H1 (cell line): ENCODE measurements around the gene KCNH8. TPM values are rescaled to one million over a fixed set of nuclear protein-coding genes. Genes with fewer than 3 reads are reported as not detected.

ENCODE experiments used
- CTCF ChIA-PET: fragments of 300-600 bp; sonication (Branson Sonifier 250); formaldehyde crosslinking; loops from one replicate; lab custom pipeline; 2021; ENCODE audit not compliant: partially characterized antibody; lab: Charles Lee
- POLR2A ChIA-PET: fragments of 300-600 bp; sonication (Branson Sonifier 250); formaldehyde crosslinking; loops from one replicate; lab custom pipeline; 2021; ENCODE audit warnings: inconsistent platforms; ENCODE audit not compliant: partially characterized antibody; lab: Charles Lee
- DNase-seq, 2 experiments: peaks; one replicate each; pipeline versions ENCODE4 v3.0.0 to v3.0.0-alpha.2; 2010 to 2022; ENCODE audit warnings: low spot score in 2 of 2, low read depth in 1 of 2, mixed read lengths in 1 of 2
- FAIRE-seq: peaks from 2 replicates; lab custom pipeline; 2011; peaks lifted over from hg19 to GRCh38; lab: Jason Lieb, UNC
- H2AFZ ChIP-seq: 2 replicates; pipeline ENCODE4 v1.8.1; 2012; ENCODE audit warnings: low read length, inconsistent platforms
- H2AK5ac ChIP-seq: 2 replicates; pipeline ENCODE4 v1.6.1; 2013; ENCODE audit warnings: low read depth, low read length
- H2BK120ac ChIP-seq: replicated peaks from 2 replicates; pipeline ENCODE3; 2013; ENCODE audit warnings: low read depth, low read length, inconsistent platforms
- H2BK12ac ChIP-seq: 2 replicates; pipeline ENCODE4 v1.6.1; 2013; ENCODE audit warnings: low read depth, low read length
- H2BK15ac ChIP-seq: 2 replicates; pipeline ENCODE4 v1.6.1; 2013; ENCODE audit warnings: low read length
- H2BK20ac ChIP-seq: 2 replicates; pipeline ENCODE4 v1.6.1; 2013; ENCODE audit warnings: low read length
- H2BK5ac ChIP-seq: 2 replicates; pipeline ENCODE4 v1.6.1; 2013; ENCODE audit warnings: low read depth, low read length
- H3K14ac ChIP-seq: 2 replicates; pipeline ENCODE4 v1.6.1; 2013; ENCODE audit warnings: inconsistent platforms; ENCODE audit not compliant: insufficient read length
- H3K18ac ChIP-seq: 2 replicates; pipeline ENCODE4 v1.6.1; 2013; ENCODE audit warnings: low read length; ENCODE audit errors: extremely low read depth
- H3K23ac ChIP-seq: 2 replicates; pipeline ENCODE4 v1.6.1; 2013; ENCODE audit warnings: inconsistent platforms; ENCODE audit not compliant: insufficient read length
- H3K23me2 ChIP-seq: 2 replicates; pipeline ENCODE4 v1.6.1; 2013; ENCODE audit warnings: low read depth, low read length
- H3K27ac ChIP-seq: 2 replicates; pipeline ENCODE4 v1.6.1; 2011; ENCODE audit warnings: low read depth, low read length, inconsistent platforms
- H3K27me3 ChIP-seq, 4 experiments: replicated peaks in 1 of 4; 1 replicate in 1 of 4; 2 replicates in 3 of 4; pipeline versions ENCODE4 v1.6.1 to v1.8.1; 2011 to 2013; ENCODE audit warnings: low read length in 3 of 4, mild to moderate bottlenecking in 3 of 4, inconsistent platforms in 2 of 4, mixed read lengths in 2 of 4, moderate library complexity in 1 of 4; ENCODE audit not compliant: control insufficient read depth in 3 of 4, insufficient read depth in 3 of 4; ENCODE audit errors: extremely low read depth in 1 of 4
- H3K36me3 ChIP-seq, 4 experiments: 2 replicates each; pipeline versions ENCODE4 v1.6.1 to v1.8.1; 2011 to 2013; ENCODE audit warnings: mild to moderate bottlenecking in 4 of 4, low read length in 3 of 4, moderate library complexity in 2 of 4, control low read depth in 1 of 4, inconsistent platforms in 1 of 4; ENCODE audit not compliant: insufficient read depth in 4 of 4, control insufficient read depth in 2 of 4
- H3K4ac ChIP-seq: replicated peaks from 2 replicates; pipeline ENCODE3; 2013; ENCODE audit warnings: low read length, low read depth, mixed read lengths, inconsistent platforms; ENCODE audit not compliant: insufficient read length
- H3K4me1 ChIP-seq, 4 experiments: replicated peaks in 1 of 4; 1 replicate in 1 of 4; 2 replicates in 3 of 4; pipeline versions ENCODE4 v1.6.1 to v1.8.1; 2011 to 2013; ENCODE audit warnings: low read length in 3 of 4, inconsistent platforms in 2 of 4, mixed read lengths in 1 of 4; ENCODE audit not compliant: insufficient read depth in 4 of 4, control insufficient read depth in 3 of 4
- H3K4me2 ChIP-seq, 2 experiments: 2 replicates each; pipeline versions ENCODE4 v1.6.1 to v1.8.1; 2011 to 2013; ENCODE audit warnings: low read depth in 2 of 2, low read length in 2 of 2, control low read depth in 1 of 2, inconsistent platforms in 1 of 2, mild to moderate bottlenecking in 1 of 2; ENCODE audit not compliant: insufficient read depth in 1 of 2
- H3K4me3 ChIP-seq, 4 experiments: fragments of 200-600, 300-600 bp in 1 of 4; sonication (generic), shearing (Covaris generic), sonication (Bioruptor Twin) in 1 of 4; 2 replicates each; pipeline versions ENCODE4 v1.5.1 to v1.8.1; 2011 to 2016; ENCODE audit warnings: low read length in 4 of 4, low read depth in 3 of 4, control low read depth in 2 of 4, inconsistent platforms in 2 of 4, mild to moderate bottlenecking in 2 of 4, mixed read lengths in 1 of 4, moderate library complexity in 1 of 4; ENCODE audit not compliant: insufficient read depth in 2 of 4; ENCODE audit errors: extremely low read depth in 1 of 4
- H3K56ac ChIP-seq: replicated peaks from 2 replicates; pipeline ENCODE3; 2013; ENCODE audit warnings: low read depth, mild to moderate bottlenecking, mixed read lengths, low read length, inconsistent platforms; ENCODE audit not compliant: insufficient read length
- H3K79me1 ChIP-seq: 2 replicates; pipeline ENCODE4 v1.6.1; 2013; ENCODE audit warnings: low read depth, low read length, control low read depth
- H3K79me2 ChIP-seq, 2 experiments: 2 replicates each; pipeline versions ENCODE4 v1.6.1 to v1.8.1; 2012 to 2013; ENCODE audit warnings: low read length in 2 of 2, mild to moderate bottlenecking in 2 of 2, inconsistent platforms in 1 of 2; ENCODE audit not compliant: insufficient read depth in 2 of 2, control insufficient read depth in 1 of 2
- H3K9ac ChIP-seq, 4 experiments: replicated peaks in 1 of 4; 1 replicate in 1 of 4; 2 replicates in 3 of 4; pipeline versions ENCODE4 v1.6.1 to v1.8.1; 2011 to 2013; ENCODE audit warnings: low read depth in 3 of 4, low read length in 3 of 4, control low read depth in 2 of 4, mild to moderate bottlenecking in 2 of 4, moderate library complexity in 2 of 4, inconsistent platforms in 1 of 4; ENCODE audit errors: extremely low read depth in 1 of 4
- H3K9me3 ChIP-seq, 2 experiments: 2 replicates each; pipeline versions ENCODE4 v1.6.1 to v1.8.1; 2012 to 2013; ENCODE audit warnings: mild to moderate bottlenecking in 2 of 2, moderate library complexity in 2 of 2, control low read depth in 1 of 2, inconsistent platforms in 1 of 2, low read depth in 1 of 2, low read length in 1 of 2, mixed read lengths in 1 of 2; ENCODE audit not compliant: insufficient read depth in 2 of 2
- H4K20me1 ChIP-seq, 2 experiments: replicated peaks in 1 of 2; 2 replicates each; pipeline versions ENCODE3 to v1.8.1; 2011 to 2013; ENCODE audit warnings: inconsistent platforms in 2 of 2, low read length in 2 of 2, mild to moderate bottlenecking in 1 of 2; ENCODE audit not compliant: insufficient read depth in 2 of 2, control insufficient read depth in 1 of 2
- H4K5ac ChIP-seq: 2 replicates; pipeline ENCODE4 v1.6.1; 2013; ENCODE audit warnings: low read length, low read depth, mixed read lengths, inconsistent platforms; ENCODE audit not compliant: insufficient read length
- H4K8ac ChIP-seq: 2 replicates; pipeline ENCODE4 v1.8.0; 2013; ENCODE audit warnings: mild to moderate bottlenecking, moderate library complexity, low read length, inconsistent platforms; ENCODE audit not compliant: insufficient read depth; ENCODE audit errors: extremely low read depth
- H4K91ac ChIP-seq: replicated peaks from 2 replicates; pipeline ENCODE3; 2013; ENCODE audit warnings: low read length, mixed read lengths, inconsistent platforms; ENCODE audit not compliant: insufficient read length
- ATF2 ChIP-seq: IDR thresholded peaks from 2 replicates; pipeline ENCODE4 v1.6.1; 2012; ENCODE audit warnings: low read length, inconsistent platforms
- CBX5 ChIP-seq: fragments of 300-800, 300-1000 bp; sonication (generic); IDR thresholded peaks from 2 replicates; pipeline ENCODE4 v1.7.1; 2016; ENCODE audit warnings: antibody characterized with exemption, low read length, low read depth
- CHD2 ChIP-seq: IDR thresholded peaks from 2 replicates; pipeline ENCODE4 v1.6.1; 2012; ENCODE audit warnings: low read length, improper control_type of control experiment
- CTBP2 ChIP-seq: IDR thresholded peaks from 2 replicates; pipeline ENCODE4 v1.7.0; 2011; ENCODE audit warnings: borderline replicate concordance, mild to moderate bottlenecking, moderate library complexity, mixed read lengths, low read length; ENCODE audit not compliant: insufficient read depth, insufficient read length
- E2F6 ChIP-seq: IDR thresholded peaks from 2 replicates; pipeline ENCODE4 v1.6.1; 2012; ENCODE audit warnings: inconsistent platforms
- KDM1A ChIP-seq: fragments of 200-600, 300-600 bp; sonication (generic); IDR thresholded peaks from 2 replicates; pipeline ENCODE4 v1.7.1; 2016; ENCODE audit warnings: mild to moderate bottlenecking, low read length, borderline replicate concordance
- KDM5A ChIP-seq: fragments of 200-600 bp; IDR thresholded peaks from 2 replicates; pipeline ENCODE4 v1.7.1; 2012; ENCODE audit warnings: mild to moderate bottlenecking, low read length, inconsistent platforms, mixed read lengths
- POLR2A ChIP-seq, 2 experiments: IDR thresholded peaks; 1 replicate in 1 of 2; 2 replicates in 1 of 2; pipeline ENCODE4 v1.6.1; 2011; ENCODE audit warnings: low read depth in 2 of 2, low read length in 2 of 2, mild to moderate bottlenecking in 2 of 2; ENCODE audit errors: control extremely low read depth in 1 of 2
- YY1 ChIP-seq: IDR thresholded peaks from 2 replicates; pipeline ENCODE4 v1.6.1; 2011; ENCODE audit warnings: low read depth, mild to moderate bottlenecking, low read length
- WGBS, 2 experiments: shearing (Covaris generic) in 1 of 2; methylation state at CpG; one replicate each; pipeline versions ENCODE4 v1.1.6 to v1.1.7; 2013 to 2015; ENCODE audit warnings: low lambda C conversion rate in 2 of 2, mixed read lengths in 2 of 2, inconsistent platforms in 1 of 2, low coverage in 1 of 2, missing lambda C conversion rate in 1 of 2; ENCODE audit not compliant: insufficient replicate concordance in 2 of 2, insufficient coverage in 1 of 2, insufficient read length in 1 of 2; ENCODE audit errors: extremely low coverage in 1 of 2, missing lambda C conversion rate in 1 of 2; 5-methylcytosine and 5-hydroxymethylcytosine counted together
- polyA plus RNA-seq, 7 experiments: library from polyadenylated mRNA; depleted of rRNA in 3 of 7; stranded (reverse) in 5 of 7; unstranded in 2 of 7; fragments of >200 nt in 5 of 7; fragments of 200-250 nt in 2 of 7; gene quantifications; 1 replicate in 5 of 7; 2 replicates in 1 of 7; 4 replicates in 1 of 7; pipeline versions ENCODE4 v1.2.1 to v1.2.3, GENCODE V29; 2011 to 2013; ENCODE audit warnings: missing spikeins in 2 of 7, mixed read lengths in 2 of 7
- total RNA-seq: library from RNA; stranded (reverse); fragmentation: NEBNext Ultra II Directional; extraction: Animal tissue kit (Norgen Biotek cat#: 25700); gene quantifications from 2 replicates; pipeline ENCODE4 v1.2.1, GENCODE V29; 2021

The KCNH8 gene
- total and polyA plus RNA-seq, 2 of the 8 experiments (the other 6 are each of a cell fraction or from before 2014, with no cell fraction given): 2.2 to 2.4 TPM

GRCh38 chr3:19254189-19254588 lies 105.9 kb downstream of the KCNH8 start:
- Histone ChIP-seq H2BK5ac (no peak overlapping the region), H3K36me3 (peaks cover 0 to 3% (median 0%) of the 10 kb centered on the region in 4 experiments; a peak in 1 of 8 replicates), H3K79me2 (no peaks in the 10 kb centered on the region), H3K56ac (no peak overlapping the region), H2BK15ac (no peak overlapping the region), H3K23me2 (no peaks in the 10 kb centered on the region), H3K14ac (no peak overlapping the region), H4K20me1 (no peaks in the 10 kb centered on the region), H4K8ac (no peak overlapping the region), H2AK5ac (no peak overlapping the region), H3K4me1 (peaks cover 0 to 6% (median 0%) of the 10 kb centered on the region in 4 experiments; a peak in 2 of 7 replicates), H2BK120ac (no peak overlapping the region), H3K9me3 (peaks cover 3 to 4% of the 10 kb centered on the region in 2 experiments; a peak in 1 of 4 replicates), H2BK20ac (no peak overlapping the region), H3K18ac (no peak overlapping the region), H3K9ac (no peak overlapping the region), H2BK12ac (no peak overlapping the region), H3K4me3 (no peak overlapping the region), H3K4ac (no peak overlapping the region), H3K79me1 (no peaks in the 10 kb centered on the region), H3K27me3 (no peaks in the 10 kb centered on the region), H3K27ac (no peak overlapping the region), H3K23ac (no peak overlapping the region), H2AFZ (no peak overlapping the region), H4K91ac (no peak overlapping the region), H3K4me2 (no peak overlapping the region), H4K5ac (no peak overlapping the region)
- TF ChIP-seq KDM1A (no peak), KDM5A (no peak), CTBP2 (no peak), CHD2 (no peak), YY1 (no peak), E2F6 (no peak), CBX5 (no peak), POLR2A (IDR thresholded peaks at IDR 0.05; ENCODE audit: control extremely low read depth in 1 of 2, low read depth in 2 of 2, low read length in 2 of 2) (no peak), ATF2 (no peak)
- WGBS, 2 experiments: 91% methylated on average over 2 of the region's 2 CpGs; no CpG with 5 or more reads in 1 of the 2 experiments
- FAIRE-seq (no peak), DNase-seq (no peak)
- CTCF ChIA-PET: no interaction called here
- POLR2A ChIA-PET: no interaction called here
